Lung (tissue), 12 donors: ENCODE results near the gene GGCX. TPM values are rescaled to one million over a fixed set of nuclear protein-coding genes. Genes with fewer than 3 reads are reported as not detected.

Experiments
- ATAC-seq: fragments of 200-7000 bp; cut with Tn5 transposase; one replicate; pipeline ENCODE4 v1.9.1; 2020; ENCODE audit warnings: moderate number of reproducible peaks; ENCODE audit not compliant: insufficient read depth, low FRiP score
- DNase-seq, 3 donors: peaks; one replicate each; pipeline ENCODE4 v3.0.0-alpha.2; 2013 to 2017
- H3K27ac ChIP-seq, 2 donors: one replicate each; pipeline ENCODE4 v1.5.1; 2013; ENCODE audit warnings: mild to moderate bottlenecking in 2 of 2, moderate library complexity in 2 of 2, control low read depth in 1 of 2, inconsistent platforms in 1 of 2, low read depth in 1 of 2, low read length in 1 of 2
- H3K27me3 ChIP-seq, 3 donors: one replicate each; pipeline ENCODE4 v1.5.1; 2013; ENCODE audit warnings: low read length in 2 of 3; ENCODE audit not compliant: control insufficient read depth in 3 of 3, insufficient read depth in 3 of 3
- H3K36me3 ChIP-seq, 4 donors: one replicate each; pipeline ENCODE4 v1.5.1; 2013; ENCODE audit warnings: low read length in 4 of 4, mild to moderate bottlenecking in 1 of 4, moderate library complexity in 1 of 4; ENCODE audit not compliant: control insufficient read depth in 4 of 4, insufficient read depth in 4 of 4
- H3K4me1 ChIP-seq, 5 donors: one replicate each; pipeline ENCODE4 v1.5.1; 2013; ENCODE audit warnings: low read length in 5 of 5, mild to moderate bottlenecking in 2 of 5, moderate library complexity in 1 of 5; ENCODE audit not compliant: control insufficient read depth in 5 of 5, insufficient read depth in 5 of 5
- H3K4me3 ChIP-seq: one replicate; pipeline ENCODE4 v1.5.1; 2013; ENCODE audit warnings: mild to moderate bottlenecking, control low read depth, moderate library complexity
- H3K9ac ChIP-seq, 2 donors: one replicate each; pipeline ENCODE4 v1.5.1; 2013; ENCODE audit warnings: low read length in 2 of 2, control low read depth in 1 of 2; ENCODE audit not compliant: insufficient read depth in 1 of 2
- H3K9me3 ChIP-seq, 4 donors: one replicate each; pipeline ENCODE4 v1.5.1; 2013; ENCODE audit warnings: low read length in 3 of 4, mild to moderate bottlenecking in 1 of 4, moderate library complexity in 1 of 4; ENCODE audit not compliant: control insufficient read depth in 4 of 4, insufficient read depth in 3 of 4
- WGBS, 2 donors: extraction: QIAGEN DNeasy Blood & Tissue Kit; methylation state at CpG; one replicate each; pipeline ENCODE4 v1.1.7; 2013; 5-methylcytosine and 5-hydroxymethylcytosine counted together
- polyA plus RNA-seq, 2 donors: library from polyadenylated mRNA; stranded (reverse); fragments of 200-250 nt; gene quantifications; one replicate each; pipeline ENCODE4 v1.2.1, GENCODE V29; 2013
- total RNA-seq, 2 donors: library from RNA; depleted of rRNA in 1 of 2; stranded (reverse); fragments of >200 nt in 1 of 2; gene quantifications; one replicate each; pipeline ENCODE4 v1.2.1, GENCODE V29; 2014 to 2021
- TF ChIP-seq, protein P1 (sequence below): IDR thresholded peaks from 2 replicates; pipeline ENCODE4 v1.5.1; 2012; ENCODE audit warnings: mild to moderate bottlenecking; ENCODE audit errors: control extremely low read depth, extremely low read depth
- donor health status: control.
- donor health status: control.
- donor health status: Bipolar disorder and iron deficiency.
- donor health status: healthy.
- donor health status: DM: yes; HTN: yes; CAD: no.

Gene GGCX
- total and polyA plus RNA-seq, 4 donors = 21.8 to 69.2 (median 44.8) TPM

- no peak overlapping the region for H3K27ac ChIP-seq
- 68 to 81% methylated on average over 4 of the region's 4 CpGs for WGBS, 2 donors
- ATAC-seq (no peak), DNase-seq (no peak)
- no peak overlapping the region for H3K4me3 ChIP-seq
- TF ChIP-seq, protein P1, sequence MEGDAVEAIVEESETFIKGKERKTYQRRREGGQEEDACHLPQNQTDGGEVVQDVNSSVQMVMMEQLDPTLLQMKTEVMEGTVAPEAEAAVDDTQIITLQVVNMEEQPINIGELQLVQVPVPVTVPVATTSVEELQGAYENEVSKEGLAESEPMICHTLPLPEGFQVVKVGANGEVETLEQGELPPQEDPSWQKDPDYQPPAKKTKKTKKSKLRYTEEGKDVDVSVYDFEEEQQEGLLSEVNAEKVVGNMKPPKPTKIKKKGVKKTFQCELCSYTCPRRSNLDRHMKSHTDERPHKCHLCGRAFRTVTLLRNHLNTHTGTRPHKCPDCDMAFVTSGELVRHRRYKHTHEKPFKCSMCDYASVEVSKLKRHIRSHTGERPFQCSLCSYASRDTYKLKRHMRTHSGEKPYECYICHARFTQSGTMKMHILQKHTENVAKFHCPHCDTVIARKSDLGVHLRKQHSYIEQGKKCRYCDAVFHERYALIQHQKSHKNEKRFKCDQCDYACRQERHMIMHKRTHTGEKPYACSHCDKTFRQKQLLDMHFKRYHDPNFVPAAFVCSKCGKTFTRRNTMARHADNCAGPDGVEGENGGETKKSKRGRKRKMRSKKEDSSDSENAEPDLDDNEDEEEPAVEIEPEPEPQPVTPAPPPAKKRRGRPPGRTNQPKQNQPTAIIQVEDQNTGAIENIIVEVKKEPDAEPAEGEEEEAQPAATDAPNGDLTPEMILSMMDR = no peak
- no peaks in the 10 kb centered on the region for H3K27me3 ChIP-seq
- peaks cover 0 to 20% (median 2%) of the 10 kb centered on the region in 5 donors for H3K4me1 ChIP-seq
- no peak overlapping the region for H3K9ac ChIP-seq
- H3K36me3 ChIP-seq = peaks cover 18 to 37% (median 34%) of the 10 kb centered on the region in 4 donors
- H3K9me3 ChIP-seq = no peaks in the 10 kb centered on the region
These were observed 18.5 kb downstream of the GGCX start for GRCh38 chr2:85542777-85543176.

- Histone ChIP-seq H3K36me3 (peaks cover 18 to 36% (median 31%) of the 10 kb centered on the region in 4 donors), H3K27me3 (no peaks in the 10 kb centered on the region), H3K9ac (peak overlapping the region in 1 of 2 donors; percentile 30), H3K4me3 (no peak overlapping the region), H3K4me1 (peaks cover 0 to 28% (median 2%) of the 10 kb centered on the region in 5 donors), H3K9me3 (no peaks in the 10 kb centered on the region), H3K27ac (no peak overlapping the region)
- no peak for DNase-seq
- ATAC-seq = no peak
- WGBS, 2 donors = 62 to 77% methylated on average over 5 of the region's 5 CpGs
- TF ChIP-seq, protein P1 = no peak
These were observed 19.4 kb downstream of the GGCX start for GRCh38 chr2:85541753-85542457.

GRCh38 chr2:85541262-85541661, 20.0 kb downstream of the GGCX start:
- 43 to 50% methylated on average over 4 of the region's 4 CpGs for WGBS, 2 donors
- Histone ChIP-seq H3K9ac (no peak overlapping the region), H3K27ac (peak overlapping the region in 1 of 2 donors; percentile 29), H3K27me3 (no peaks in the 10 kb centered on the region), H3K9me3 (no peaks in the 10 kb centered on the region), H3K4me1 (peaks cover 0 to 32% (median 5%) of the 10 kb centered on the region in 5 donors), H3K4me3 (no peak overlapping the region), H3K36me3 (peaks cover 17 to 36% (median 31%) of the 10 kb centered on the region in 4 donors)
- no peak for ATAC-seq
- DNase-seq = no peak
- TF ChIP-seq, protein P1 = no peak
